Measurements from ENCODE around the gene MUC6.

DNA sequence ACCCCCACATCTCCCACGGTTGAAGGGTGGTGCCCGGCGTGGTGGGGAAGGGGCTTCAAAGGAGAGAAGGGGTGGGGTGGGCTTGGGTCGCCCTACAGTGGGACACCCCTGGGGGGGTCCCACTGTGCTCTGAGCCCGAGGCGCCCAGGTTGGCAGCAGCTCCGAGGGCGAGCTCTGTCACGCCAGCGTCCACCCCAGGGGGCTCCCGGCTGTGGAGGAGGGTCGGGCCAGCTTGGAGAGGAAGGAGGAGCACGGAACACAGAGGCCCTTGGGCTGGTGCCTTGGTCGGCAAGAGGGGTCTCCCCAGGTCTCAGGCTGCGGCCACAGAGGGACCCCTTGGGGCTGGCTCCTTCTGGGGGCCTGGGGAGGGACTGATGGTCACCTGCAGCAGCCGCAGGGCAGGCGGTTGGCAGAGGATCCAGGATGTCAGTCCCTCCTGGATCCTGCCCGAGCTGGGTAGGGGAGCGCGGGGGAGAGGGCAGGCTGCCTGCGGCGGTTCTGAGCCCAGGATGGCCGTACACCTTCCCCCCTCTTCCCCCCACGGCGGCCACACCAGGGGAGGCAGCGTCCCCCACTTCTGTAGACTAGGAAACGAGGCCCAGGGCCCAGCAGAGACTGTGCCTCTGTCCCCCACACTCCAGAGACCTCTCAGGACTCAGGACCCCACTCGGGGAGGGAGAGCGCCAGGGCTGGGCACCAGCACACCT, 788 bp downstream of the MUC6 start:
- no peak for TF ChIP-seq ZNF565 (CRISPR knock-in tag; conservative IDR thresholded peaks at IDR 0.05; ENCODE audit: low read depth)
- TF ChIP-seq ZFP30 (CRISPR knock-in tag; IDR thresholded peaks at IDR 0.05) = no peak
- TF ChIP-seq, protein P1, sequence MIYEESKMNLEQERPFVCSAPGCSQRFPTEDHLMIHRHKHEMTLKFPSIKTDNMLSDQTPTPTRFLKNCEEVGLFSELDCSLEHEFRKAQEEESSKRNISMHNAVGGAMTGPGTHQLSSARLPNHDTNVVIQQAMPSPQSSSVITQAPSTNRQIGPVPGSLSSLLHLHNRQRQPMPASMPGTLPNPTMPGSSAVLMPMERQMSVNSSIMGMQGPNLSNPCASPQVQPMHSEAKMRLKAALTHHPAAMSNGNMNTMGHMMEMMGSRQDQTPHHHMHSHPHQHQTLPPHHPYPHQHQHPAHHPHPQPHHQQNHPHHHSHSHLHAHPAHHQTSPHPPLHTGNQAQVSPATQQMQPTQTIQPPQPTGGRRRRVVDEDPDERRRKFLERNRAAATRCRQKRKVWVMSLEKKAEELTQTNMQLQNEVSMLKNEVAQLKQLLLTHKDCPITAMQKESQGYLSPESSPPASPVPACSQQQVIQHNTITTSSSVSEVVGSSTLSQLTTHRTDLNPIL (CRISPR knock-in tag; IDR thresholded peaks at IDR 0.05; ENCODE audit: low read depth) = no peak
- TF ChIP-seq, protein P2, sequence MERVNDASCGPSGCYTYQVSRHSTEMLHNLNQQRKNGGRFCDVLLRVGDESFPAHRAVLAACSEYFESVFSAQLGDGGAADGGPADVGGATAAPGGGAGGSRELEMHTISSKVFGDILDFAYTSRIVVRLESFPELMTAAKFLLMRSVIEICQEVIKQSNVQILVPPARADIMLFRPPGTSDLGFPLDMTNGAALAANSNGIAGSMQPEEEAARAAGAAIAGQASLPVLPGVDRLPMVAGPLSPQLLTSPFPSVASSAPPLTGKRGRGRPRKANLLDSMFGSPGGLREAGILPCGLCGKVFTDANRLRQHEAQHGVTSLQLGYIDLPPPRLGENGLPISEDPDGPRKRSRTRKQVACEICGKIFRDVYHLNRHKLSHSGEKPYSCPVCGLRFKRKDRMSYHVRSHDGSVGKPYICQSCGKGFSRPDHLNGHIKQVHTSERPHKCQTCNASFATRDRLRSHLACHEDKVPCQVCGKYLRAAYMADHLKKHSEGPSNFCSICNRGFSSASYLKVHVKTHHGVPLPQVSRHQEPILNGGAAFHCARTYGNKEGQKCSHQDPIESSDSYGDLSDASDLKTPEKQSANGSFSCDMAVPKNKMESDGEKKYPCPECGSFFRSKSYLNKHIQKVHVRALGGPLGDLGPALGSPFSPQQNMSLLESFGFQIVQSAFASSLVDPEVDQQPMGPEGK (CRISPR knock-in tag; IDR thresholded peaks at IDR 0.05; ENCODE audit: borderline replicate concordance) = no peak
- no peak for TF ChIP-seq PPARA (CRISPR knock-in tag; IDR thresholded peaks at IDR 0.05; ENCODE audit: borderline replicate concordance)
- TF ChIP-seq ZNF8 (CRISPR knock-in tag; IDR thresholded peaks at IDR 0.05) = no peak
- no peak for TF ChIP-seq RARB (CRISPR knock-in tag; IDR thresholded peaks at IDR 0.05)
- TF ChIP-seq CSRNP3 (CRISPR knock-in tag; IDR thresholded peaks at IDR 0.05) = no peak
- TF ChIP-seq, protein P3, sequence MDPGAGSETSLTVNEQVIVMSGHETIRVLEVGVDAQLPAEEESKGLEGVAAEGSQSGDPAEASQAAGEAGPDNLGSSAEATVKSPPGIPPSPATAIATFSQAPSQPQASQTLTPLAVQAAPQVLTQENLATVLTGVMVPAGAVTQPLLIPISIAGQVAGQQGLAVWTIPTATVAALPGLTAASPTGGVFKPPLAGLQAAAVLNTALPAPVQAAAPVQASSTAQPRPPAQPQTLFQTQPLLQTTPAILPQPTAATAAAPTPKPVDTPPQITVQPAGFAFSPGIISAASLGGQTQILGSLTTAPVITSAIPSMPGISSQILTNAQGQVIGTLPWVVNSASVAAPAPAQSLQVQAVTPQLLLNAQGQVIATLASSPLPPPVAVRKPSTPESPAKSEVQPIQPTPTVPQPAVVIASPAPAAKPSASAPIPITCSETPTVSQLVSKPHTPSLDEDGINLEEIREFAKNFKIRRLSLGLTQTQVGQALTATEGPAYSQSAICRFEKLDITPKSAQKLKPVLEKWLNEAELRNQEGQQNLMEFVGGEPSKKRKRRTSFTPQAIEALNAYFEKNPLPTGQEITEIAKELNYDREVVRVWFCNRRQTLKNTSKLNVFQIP (CRISPR knock-in tag; IDR thresholded peaks at IDR 0.05; ENCODE audit: borderline replicate concordance, low read depth) = no peak
- TF ChIP-seq ZFP3 (CRISPR knock-in tag; IDR thresholded peaks at IDR 0.05) = no peak
- no peak for TF ChIP-seq TCF4 (CRISPR knock-in tag; IDR thresholded peaks at IDR 0.05; ENCODE audit: borderline replicate concordance)
- no peak for TF ChIP-seq TSHZ2 (CRISPR knock-in tag; IDR thresholded peaks at IDR 0.05)
- TF ChIP-seq CSDC2 (CRISPR knock-in tag; IDR thresholded peaks at IDR 0.05) = no peak

Data from SK-N-SH treated with all-trans-retinoic acid at 6 μM for 48 hours (cell line).